Naive B cell (primary cell): ENCODE results near the gene LATS1. TPM values are rescaled to one million over a fixed set of nuclear protein-coding genes. Genes with fewer than 3 reads are reported as not detected.
"Not testable (repeated sequence)": the region's sequence is repeated elsewhere in the genome, so short reads cannot be mapped to it uniquely, and the experiment has no call there.

ENCODE experiments used
- ATAC-seq, 2 donors: fragments of 150-1000 bp; cut with Tn5 transposase; 2 replicates each; pipeline ENCODE4 v1.10.0; 2021; ENCODE audit warnings: low read depth in 2 of 2, mild to moderate bottlenecking in 2 of 2, moderate library complexity in 2 of 2
- DNase-seq: peaks from one replicate; pipeline ENCODE4 v3.0.0; 2022
- H3K27ac Mint-ChIP-seq, 6 donors: one replicate each; pipeline ENCODE4 v1.8.0; 2020 to 2022; ENCODE audit warnings: mild to moderate bottlenecking in 6 of 6, mixed read lengths in 6 of 6, moderate library complexity in 5 of 6, inconsistent platforms in 2 of 6
- H3K27me3 Mint-ChIP-seq, 3 donors: one replicate each; pipeline ENCODE4 v1.8.0; 2021 to 2022; ENCODE audit warnings: mixed read lengths in 3 of 3, mild to moderate bottlenecking in 1 of 3
- H3K36me3 Mint-ChIP-seq, 2 donors: one replicate each; pipeline ENCODE4 v1.8.0; 2020 to 2022; ENCODE audit warnings: mixed read lengths in 2 of 2, inconsistent platforms in 1 of 2, mild to moderate bottlenecking in 1 of 2
- H3K4me1 Mint-ChIP-seq, 3 donors: one replicate each; pipeline ENCODE4 v1.8.0; 2020 to 2022; ENCODE audit warnings: mixed read lengths in 3 of 3, inconsistent platforms in 1 of 3, mild to moderate bottlenecking in 1 of 3, moderate library complexity in 1 of 3
- H3K4me3 Mint-ChIP-seq, 8 donors: one replicate each; pipeline ENCODE4 v1.8.0; 2020 to 2022; ENCODE audit warnings: mild to moderate bottlenecking in 8 of 8, mixed read lengths in 8 of 8, moderate library complexity in 8 of 8, inconsistent platforms in 2 of 8
- H3K9me3 Mint-ChIP-seq, 7 donors: one replicate each; pipeline ENCODE4 v1.8.0; 2020 to 2022; ENCODE audit warnings: mixed read lengths in 7 of 7, mild to moderate bottlenecking in 5 of 7, inconsistent platforms in 2 of 7, moderate library complexity in 1 of 7
- polyA plus RNA-seq, 6 donors: library from polyadenylated mRNA; unstranded; fragments of 300-500 nt; fragmentation: Illumina TruSeq; gene quantifications; one replicate each; pipeline ENCODE4 v1.2.3, GENCODE V29; 2021; ENCODE audit warnings: low read depth in 6 of 6

LATS1 gene
- 10 to 100 TPM; 12.5 to 21.4 (median 13.4) TPM for polyA plus RNA-seq

GRCh38 chr6:149717588-149718458 is at the start of gene LATS1:
Gene LATS1, minus strand, starts transcription at chr6:149718101. Its CDS starts 15,975 bp downstream, at chr6:149702126.
- ATAC-seq (peak; percentile 93 to 96), DNase-seq (peak; percentile 93)
- Mint-ChIP-seq H3K4me3 (peak within 1 kb of the TSS; percentile 93 to 100 (median 96)), H3K9me3 (no peaks in the 10 kb centered on the region), H3K4me1 (peaks cover 16 to 37% (median 17%) of the 10 kb centered on the region in 3 donors), H3K27ac (peak within 1 kb of the TSS; percentile 93 to 98 (median 96)), H3K27me3 (no peaks in the 10 kb centered on the region), H3K36me3 (no peaks in the 10 kb centered on the region)

DNA sequence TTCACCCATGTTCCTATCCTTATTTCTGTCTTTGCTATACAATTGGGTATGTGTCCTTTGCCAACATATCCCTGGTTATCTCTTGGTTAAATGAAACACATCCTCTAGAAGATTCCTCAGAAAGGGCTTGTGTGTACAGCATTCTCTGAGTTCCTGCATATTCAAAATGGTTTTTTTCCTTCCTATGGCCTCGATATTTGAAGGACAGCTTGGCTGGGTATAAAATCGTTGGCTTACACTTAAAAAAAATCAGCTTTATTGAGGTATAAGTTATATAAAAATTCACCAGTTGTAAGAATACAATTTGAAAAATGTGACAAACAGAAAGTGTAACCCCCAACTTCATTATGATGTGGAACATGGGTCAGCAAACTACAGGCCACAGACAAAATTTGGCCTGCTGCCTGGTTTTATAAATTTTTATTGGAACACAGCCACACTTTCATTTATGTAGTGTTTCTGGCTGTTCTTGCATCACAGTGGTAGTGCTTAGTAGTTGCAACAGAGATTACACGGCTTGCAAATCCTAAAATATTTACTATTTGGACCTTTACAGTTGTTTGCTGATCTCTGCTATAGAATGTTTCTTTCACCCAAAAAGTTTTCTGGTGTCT is 48.4 kb upstream of the LATS1 start:
- Mint-ChIP-seq H3K27ac (no peak overlapping the region), H3K9me3 (peaks cover 3 to 11% (median 9%) of the 10 kb centered on the region in 7 donors), H3K27me3 (no peaks in the 10 kb centered on the region), H3K4me3 (no peak overlapping the region), H3K4me1 (peaks cover 10 to 24% (median 19%) of the 10 kb centered on the region in 3 donors), H3K36me3 (peaks cover 19 to 21% of the 10 kb centered on the region in 2 donors)
- ATAC-seq (no peak), DNase-seq (no peak)

DNA sequence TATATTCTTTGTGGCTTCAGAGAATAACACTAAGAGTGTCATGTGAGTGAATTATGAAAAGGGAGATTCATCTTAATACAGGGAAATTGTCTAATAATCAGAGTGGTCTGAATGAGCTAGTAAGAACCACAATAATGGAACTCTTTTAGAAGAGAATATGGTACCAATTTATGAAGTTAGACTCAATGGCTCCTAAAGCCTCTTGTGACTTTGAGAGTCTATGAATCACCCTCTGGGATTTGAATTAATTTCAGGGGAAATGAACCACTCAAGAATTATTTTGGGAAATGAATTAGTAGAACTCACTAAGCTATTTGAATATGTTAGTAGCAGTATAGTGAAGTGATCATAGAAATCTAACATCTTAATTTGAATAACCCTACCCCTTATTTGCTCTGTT is 46.0 kb upstream of the LATS1 start:
- ATAC-seq (no peak), DNase-seq (no peak)
- Mint-ChIP-seq H3K36me3 (peaks cover 18 to 22% of the 10 kb centered on the region in 2 donors), H3K4me1 (peaks cover 21 to 25% (median 23%) of the 10 kb centered on the region in 3 donors), H3K27me3 (no peaks in the 10 kb centered on the region), H3K4me3 (no peak overlapping the region), H3K27ac (no peak overlapping the region), H3K9me3 (peaks cover 3 to 11% (median 9%) of the 10 kb centered on the region in 7 donors)

GRCh38 chr6:149761438-149761837 is 43.5 kb upstream of the LATS1 start:
- Mint-ChIP-seq H3K27me3 (no peaks in the 10 kb centered on the region), H3K36me3 (peaks cover 13 to 16% of the 10 kb centered on the region in 2 donors), H3K9me3 (peaks cover 3 to 6% (median 4%) of the 10 kb centered on the region in 7 donors), H3K27ac (peak overlapping the region in 5 of 6 donors; percentile 1 to 68 (median 12)), H3K4me1 (peaks cover 21 to 23% (median 22%) of the 10 kb centered on the region in 3 donors), H3K4me3 (no peak overlapping the region)
- ATAC-seq (peak; percentile 100), DNase-seq (peak; percentile 45)

- Mint-ChIP-seq H3K27me3 (no peaks in the 10 kb centered on the region), H3K4me1 (peaks cover 17 to 30% (median 22%) of the 10 kb centered on the region in 3 donors), H3K36me3 (peaks cover 7% of the 10 kb centered on the region in 2 donors), H3K4me3 (no peak overlapping the region), H3K27ac (no peak overlapping the region), H3K9me3 (no peaks in the 10 kb centered on the region)
- DNase-seq (no peak), ATAC-seq (no peak)
Observed at GRCh38 chr6:149756261-149756636, 38.3 kb upstream of the LATS1 start.

- H3K4me1 Mint-ChIP-seq, result peaks cover 10 to 33% (median 20%) of the 10 kb centered on the region in 3 donors
- no peak overlapping the region for H3K4me3 Mint-ChIP-seq
- H3K27ac Mint-ChIP-seq, result peak overlapping the region in 3 of 6 donors; percentile 5 to 50 (median 47)
- ATAC-seq (no peak), DNase-seq (no peak)
- peaks cover 7% of the 10 kb centered on the region in 2 donors for H3K36me3 Mint-ChIP-seq
- H3K27me3 Mint-ChIP-seq, result no peaks in the 10 kb centered on the region
- no peaks in the 10 kb centered on the region for H3K9me3 Mint-ChIP-seq
Observed at GRCh38 chr6:149755300-149756260, 37.7 kb upstream of the LATS1 start.

DNA sequence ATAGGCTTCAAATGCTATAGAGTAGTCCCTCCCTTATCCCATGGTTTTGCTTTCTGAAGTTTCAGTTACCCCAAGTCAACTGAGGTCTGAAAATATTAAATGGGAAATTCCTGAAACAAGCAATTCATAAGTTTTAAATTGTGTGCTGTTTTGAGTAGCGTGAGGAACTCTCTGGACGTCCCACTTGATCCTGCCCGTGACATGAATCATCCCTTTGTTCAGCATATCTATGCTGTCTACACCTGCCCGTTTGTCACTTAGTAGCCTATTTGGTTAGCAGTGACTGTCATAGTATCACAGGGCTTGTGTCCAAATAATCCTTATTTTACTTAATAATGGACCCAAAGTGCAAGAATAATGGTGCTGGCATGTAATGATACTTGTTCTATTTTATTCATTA is 36.6 kb upstream of the LATS1 start:
- Mint-ChIP-seq H3K4me3 (peak overlapping the region in 1 of 8 donors; percentile 36), H3K4me1 (peaks cover 9 to 31% (median 20%) of the 10 kb centered on the region in 3 donors), H3K27ac (peak overlapping the region in 1 of 6 donors; percentile 47), H3K36me3 (peaks cover 0 to under 1% of the 10 kb centered on the region in 2 donors), H3K9me3 (no peaks in the 10 kb centered on the region), H3K27me3 (no peaks in the 10 kb centered on the region)
- no peak for DNase-seq
- ATAC-seq, result no peak

DNA sequence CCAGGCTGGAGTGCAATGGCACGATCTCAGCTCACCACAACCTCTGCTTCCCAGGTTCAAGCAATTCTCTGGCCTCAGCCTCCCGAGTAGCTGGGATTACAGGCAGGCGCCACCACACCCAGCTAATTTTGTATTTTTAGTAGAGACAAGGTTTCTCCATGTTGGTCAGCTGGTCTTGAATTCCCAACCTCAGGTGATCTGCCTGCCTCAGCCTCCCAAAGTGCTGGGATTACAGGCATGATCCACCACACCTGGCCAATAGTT is 35.4 kb upstream of the LATS1 start:
- not testable (repeated sequence) for H3K9me3 Mint-ChIP-seq, DNase-seq, H3K36me3 Mint-ChIP-seq, H3K27ac Mint-ChIP-seq, ATAC-seq, H3K27me3 Mint-ChIP-seq, H3K4me3 Mint-ChIP-seq
- H3K4me1 Mint-ChIP-seq, result peaks cover 9 to 33% (median 20%) of the 10 kb centered on the region in 3 donors

DNA sequence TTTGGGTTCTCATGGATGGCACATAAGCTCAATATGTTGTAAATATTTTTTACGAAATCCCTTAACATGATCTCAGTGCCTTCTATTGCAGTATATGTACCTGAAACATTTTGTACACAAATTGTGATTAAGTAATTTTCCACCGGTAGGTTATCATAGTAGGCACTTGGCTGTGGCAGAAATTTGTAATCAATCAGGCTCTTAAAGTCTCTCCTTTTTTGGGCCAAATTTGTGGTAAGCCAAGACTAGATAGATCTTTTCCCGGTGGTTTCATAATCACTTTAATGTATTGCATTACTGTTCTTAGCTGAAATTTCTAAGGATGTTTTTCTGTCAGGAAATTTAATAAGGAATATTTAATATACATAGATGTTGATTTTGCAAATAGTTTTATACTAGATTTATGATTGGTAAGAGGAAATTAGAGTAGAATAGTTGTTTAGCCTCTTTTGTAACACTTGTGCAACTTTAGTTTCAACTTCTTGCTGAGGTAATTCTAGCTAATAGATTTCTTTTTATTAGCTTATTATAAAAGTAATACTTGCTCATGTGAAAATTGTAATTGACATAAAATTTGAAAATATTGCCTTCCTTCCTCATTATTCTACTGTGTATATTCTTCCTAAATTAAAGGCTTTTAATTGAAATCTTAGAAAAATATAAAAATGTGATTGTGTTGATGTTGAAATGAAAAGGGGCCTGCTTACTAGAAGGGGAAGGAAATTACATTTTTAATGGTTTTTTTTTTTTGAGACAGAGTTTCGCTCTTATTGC is 34.9 kb upstream of the LATS1 start:
- DNase-seq, result no peak

GRCh38 chr6:149751920-149752319 is 34.0 kb upstream of the LATS1 start:
- not testable (repeated sequence) for H3K27ac Mint-ChIP-seq, H3K9me3 Mint-ChIP-seq, H3K27me3 Mint-ChIP-seq, ATAC-seq, DNase-seq, H3K36me3 Mint-ChIP-seq
- Mint-ChIP-seq H3K4me1 (peaks cover 13 to 42% (median 20%) of the 10 kb centered on the region in 3 donors), H3K4me3 (peak overlapping the region in 4 of 8 donors; percentile 45 to 91 (median 68))

More for the DNA sequence above, 34.9 kb upstream of the LATS1 start:
- Mint-ChIP-seq H3K9me3 (no peaks in the 10 kb centered on the region), H3K4me3 (peak overlapping the region in 3 of 8 donors; percentile 30 to 72 (median 61)), H3K27ac (no peak overlapping the region), H3K4me1 (peaks cover 9 to 33% (median 20%) of the 10 kb centered on the region in 3 donors), H3K36me3 (no peaks in the 10 kb centered on the region), H3K27me3 (no peaks in the 10 kb centered on the region)
- no peak for ATAC-seq

DNA sequence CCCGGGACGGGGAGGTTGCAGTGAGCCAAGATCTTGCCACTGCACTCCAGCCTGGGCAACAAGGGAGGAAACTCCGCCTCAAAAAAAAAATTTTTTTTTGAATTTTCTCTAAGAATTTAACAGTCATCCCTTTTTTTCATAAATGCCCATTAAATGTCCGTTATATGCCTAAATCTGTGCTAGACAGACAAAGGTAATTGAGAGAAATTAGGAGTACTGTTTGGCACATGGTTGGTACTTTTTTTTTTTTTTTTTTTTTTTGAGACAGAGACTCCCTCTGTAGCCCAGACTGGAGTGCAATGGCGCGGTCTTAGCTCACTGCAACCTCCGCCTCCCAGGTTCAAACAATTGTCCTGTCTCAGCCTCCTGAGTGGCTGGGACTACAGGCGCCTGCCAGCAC is 33.3 kb upstream of the LATS1 start:
- Mint-ChIP-seq H3K9me3 (no peaks in the 10 kb centered on the region), H3K27ac (no peak overlapping the region), H3K4me3 (peak overlapping the region in 7 of 8 donors; percentile 84 to 99 (median 89)), H3K27me3 (no peaks in the 10 kb centered on the region), H3K4me1 (peaks cover 20 to 48% (median 20%) of the 10 kb centered on the region in 3 donors), H3K36me3 (no peaks in the 10 kb centered on the region)
- no peak for ATAC-seq
- DNase-seq, result no peak

DNA sequence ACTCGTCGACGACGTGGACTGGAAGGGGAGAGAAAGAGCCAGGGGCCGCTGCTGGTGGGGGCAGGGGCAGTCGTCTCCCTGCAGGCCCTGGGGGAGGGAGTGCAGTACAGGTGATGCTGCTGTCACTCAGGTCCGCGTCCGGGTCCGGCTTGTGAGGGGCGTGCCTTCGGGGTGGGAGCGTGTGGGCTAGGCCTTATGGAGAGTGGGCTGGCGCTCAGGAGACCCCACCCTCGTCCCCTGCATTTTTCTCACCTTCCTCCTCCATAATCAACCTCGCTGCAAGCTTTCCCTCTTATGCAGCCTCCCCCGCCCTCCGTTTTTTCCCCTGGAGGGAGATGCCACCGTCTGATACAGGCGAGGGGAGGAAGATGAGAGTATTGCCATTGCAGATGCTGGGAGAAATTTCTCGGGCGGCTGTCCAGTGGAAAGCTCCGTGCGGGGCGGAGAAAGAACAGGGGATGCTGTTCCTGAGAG is 32.3 kb upstream of the LATS1 start:
- Mint-ChIP-seq H3K4me3 (peak overlapping the region; percentile 84 to 99 (median 89)), H3K27ac (peak overlapping the region; percentile 44 to 92 (median 78)), H3K27me3 (no peaks in the 10 kb centered on the region), H3K36me3 (no peaks in the 10 kb centered on the region), H3K4me1 (peaks cover 17 to 49% (median 24%) of the 10 kb centered on the region in 3 donors), H3K9me3 (no peaks in the 10 kb centered on the region)
- ATAC-seq (peak; percentile 7 to 11), DNase-seq (no peak)
